SK-N-MC (cell line): Measurements from ENCODE around the gene CNTFR.

ENCODE experiments used
- EZH2 ChIP-seq: fragments of 200-600 bp; sonication (generic); IDR thresholded peaks from one replicate; pipeline ENCODE4 v1.6.1; 2017; ENCODE audit warnings: antibody characterized with exemption
- POLR2AphosphoS5 ChIP-seq: IDR thresholded peaks from 2 replicates; pipeline ENCODE4 v1.6.1; 2012; ENCODE audit warnings: mild to moderate bottlenecking, low read depth, low read length, borderline replicate concordance

DNA sequence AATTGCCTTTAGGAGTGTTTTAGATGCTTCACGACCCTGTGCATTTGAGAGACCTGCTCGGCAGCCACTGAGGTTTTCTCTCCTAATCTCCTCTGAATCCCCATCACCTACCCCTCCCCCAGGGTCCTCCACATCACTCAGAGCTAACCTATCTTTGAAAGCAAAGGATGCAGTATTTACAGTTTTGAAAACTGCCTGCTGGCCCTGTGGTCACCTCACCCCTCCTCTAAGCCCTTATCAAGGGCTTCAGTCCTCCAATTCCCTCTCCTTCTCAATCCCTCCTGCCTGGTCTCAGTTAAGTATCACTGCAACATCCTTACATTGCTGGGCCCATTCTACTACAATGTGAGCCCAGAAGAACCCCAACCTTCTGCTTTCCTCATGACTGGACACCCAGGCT, 17.8 kb upstream of the CNTFR start:
- TF ChIP-seq EZH2 (no peak), POLR2AphosphoS5 (no peak)
